ENCODE results near the gene KRTAP3-2. TPM values are rescaled to one million over a fixed set of nuclear protein-coding genes. Genes with fewer than 3 reads are reported as not detected.

Gene KRTAP3-2
- total RNA-seq, 1 donor = not detected

GRCh38 chr17:40961591-40961990 lies 38.1 kb downstream of the KRTAP3-2 start:
- Histone ChIP-seq H3K4me3 (ENCODE audit: low read length) (no peak overlapping the region), H3K9me3 (ENCODE audit: low read depth, low read length) (no peaks in the 10 kb centered on the region), H3K4me1 (ENCODE audit: insufficient read depth, low read length) (no peaks in the 10 kb centered on the region), H3K27me3 (ENCODE audit: insufficient read depth, low read length) (no peaks in the 10 kb centered on the region)

- Histone ChIP-seq H3K4me1 (ENCODE audit: insufficient read depth, low read length) (no peaks in the 10 kb centered on the region), H3K4me3 (ENCODE audit: low read length) (no peak overlapping the region), H3K27me3 (ENCODE audit: insufficient read depth, low read length) (no peaks in the 10 kb centered on the region), H3K9me3 (ENCODE audit: low read depth, low read length) (no peaks in the 10 kb centered on the region)
These were observed 39.6 kb downstream of the KRTAP3-2 start for GRCh38 chr17:40960144-40960543.

GRCh38 chr17:40958086-40958953 lies 41.4 kb downstream of the KRTAP3-2 start:
- no peaks in the 10 kb centered on the region for H3K9me3 ChIP-seq (ENCODE audit: low read depth, low read length)
- no peak overlapping the region for H3K4me3 ChIP-seq (ENCODE audit: low read length)
- H3K4me1 ChIP-seq (ENCODE audit: insufficient read depth, low read length) = no peaks in the 10 kb centered on the region
- peaks cover 9% of the 10 kb centered on the region for H3K27me3 ChIP-seq (ENCODE audit: insufficient read depth, low read length)

- Histone ChIP-seq H3K9me3 (ENCODE audit: low read depth, low read length) (no peaks in the 10 kb centered on the region), H3K4me1 (ENCODE audit: insufficient read depth, low read length) (no peaks in the 10 kb centered on the region), H3K4me3 (ENCODE audit: low read length) (no peak overlapping the region), H3K27me3 (ENCODE audit: insufficient read depth, low read length) (peaks cover 17% of the 10 kb centered on the region)
These were observed 43.1 kb downstream of the KRTAP3-2 start for GRCh38 chr17:40956401-40957254.

GRCh38 chr17:40953881-40954280 lies 45.8 kb downstream of the KRTAP3-2 start:
- Histone ChIP-seq H3K9me3 (ENCODE audit: low read depth, low read length) (no peaks in the 10 kb centered on the region), H3K4me1 (ENCODE audit: insufficient read depth, low read length) (no peaks in the 10 kb centered on the region), H3K4me3 (ENCODE audit: low read length) (no peak overlapping the region), H3K27me3 (ENCODE audit: insufficient read depth, low read length) (peaks cover 34% of the 10 kb centered on the region)

- no peaks in the 10 kb centered on the region for H3K4me1 ChIP-seq (ENCODE audit: insufficient read depth, low read length)
- no peak overlapping the region for H3K4me3 ChIP-seq (ENCODE audit: low read length)
- no peaks in the 10 kb centered on the region for H3K9me3 ChIP-seq (ENCODE audit: low read depth, low read length)
- H3K27me3 ChIP-seq (ENCODE audit: insufficient read depth, low read length) = peaks cover 43% of the 10 kb centered on the region
These were observed 47.0 kb downstream of the KRTAP3-2 start for GRCh38 chr17:40952661-40953060.

GRCh38 chr17:40952154-40952553 lies 47.6 kb downstream of the KRTAP3-2 start:
- no peaks in the 10 kb centered on the region for H3K9me3 ChIP-seq (ENCODE audit: low read depth, low read length)
- H3K27me3 ChIP-seq (ENCODE audit: insufficient read depth, low read length) = peaks cover 47% of the 10 kb centered on the region
- no peak overlapping the region for H3K4me3 ChIP-seq (ENCODE audit: low read length)
- H3K4me1 ChIP-seq (ENCODE audit: insufficient read depth, low read length) = no peaks in the 10 kb centered on the region

- Histone ChIP-seq H3K4me3 (ENCODE audit: low read length) (no peak overlapping the region), H3K4me1 (ENCODE audit: insufficient read depth, low read length) (no peaks in the 10 kb centered on the region), H3K27me3 (ENCODE audit: insufficient read depth, low read length) (peaks cover 58% of the 10 kb centered on the region), H3K9me3 (ENCODE audit: low read depth, low read length) (no peaks in the 10 kb centered on the region)
These were observed 48.6 kb downstream of the KRTAP3-2 start for GRCh38 chr17:40951011-40951622.

GRCh38 chr17:40950176-40950575 lies 49.5 kb downstream of the KRTAP3-2 start:
- Histone ChIP-seq H3K4me3 (ENCODE audit: low read length) (no peak overlapping the region), H3K4me1 (ENCODE audit: insufficient read depth, low read length) (no peaks in the 10 kb centered on the region), H3K27me3 (ENCODE audit: insufficient read depth, low read length) (peaks cover 65% of the 10 kb centered on the region), H3K9me3 (ENCODE audit: low read depth, low read length) (no peaks in the 10 kb centered on the region)

GRCh38 chr17:40949418-40949817 lies 50.3 kb downstream of the KRTAP3-2 start:
- Histone ChIP-seq H3K4me1 (ENCODE audit: insufficient read depth, low read length) (no peaks in the 10 kb centered on the region), H3K9me3 (ENCODE audit: low read depth, low read length) (no peaks in the 10 kb centered on the region), H3K4me3 (ENCODE audit: low read length) (no peak overlapping the region), H3K27me3 (ENCODE audit: insufficient read depth, low read length) (peaks cover 63% of the 10 kb centered on the region)

Other genes with a start within 250 kb of the KRTAP3-2 start
- not detected for gene KRT25, start 244.6 kb downstream of the KRTAP3-2 start, total RNA-seq
- not detected for gene KRT26, start 227.7 kb downstream of the KRTAP3-2 start, total RNA-seq
- not detected for gene KRT27, start 217.4 kb downstream of the KRTAP3-2 start, total RNA-seq
- not detected for gene KRT28, start 199.9 kb downstream of the KRTAP3-2 start, total RNA-seq
- gene KRT10, start 177.3 kb downstream of the KRTAP3-2 start, total RNA-seq = 4.3 TPM
- not detected for gene KRT12, start 132.7 kb downstream of the KRTAP3-2 start, total RNA-seq
- not detected for gene KRT20, start 114.7 kb downstream of the KRTAP3-2 start, total RNA-seq
- gene KRT23, start 62.3 kb downstream of the KRTAP3-2 start, total RNA-seq = 0.52 TPM
- gene KRT39, start 33.0 kb downstream of the KRTAP3-2 start, total RNA-seq = not detected
- gene KRT40, start 15.6 kb downstream of the KRTAP3-2 start, total RNA-seq = 0.10 TPM
- gene KRTAP3-3, start 5.7 kb downstream of the KRTAP3-2 start, total RNA-seq = 0.31 TPM
- not detected for gene KRTAP3-1, start 9.2 kb upstream of the KRTAP3-2 start, total RNA-seq
- not detected for gene KRTAP1-5, start 27.3 kb upstream of the KRTAP3-2 start, total RNA-seq
- gene KRTAP1-4, start 30.3 kb upstream of the KRTAP3-2 start, total RNA-seq = not detected
- gene KRTAP1-3, start 35.0 kb upstream of the KRTAP3-2 start, total RNA-seq = not detected
- not detected for gene KRTAP1-1, start 41.5 kb upstream of the KRTAP3-2 start, total RNA-seq
- gene KRTAP2-1, start 47.4 kb upstream of the KRTAP3-2 start, total RNA-seq = not detected
- not detected for gene KRTAP2-2, start 55.3 kb upstream of the KRTAP3-2 start, total RNA-seq
- not detected for gene KRTAP2-3, start 60.2 kb upstream of the KRTAP3-2 start, total RNA-seq
- gene KRTAP2-4, start 66.0 kb upstream of the KRTAP3-2 start, total RNA-seq = not detected
- gene KRTAP4-7, start 84.2 kb upstream of the KRTAP3-2 start, total RNA-seq = not detected
- not detected for gene KRTAP4-8, start 98.2 kb upstream of the KRTAP3-2 start, total RNA-seq
- not detected for gene KRTAP4-16, start 102.3 kb upstream of the KRTAP3-2 start, total RNA-seq
- not detected for gene KRTAP4-9, start 105.5 kb upstream of the KRTAP3-2 start, total RNA-seq
- not detected for gene KRTAP4-11, start 118.5 kb upstream of the KRTAP3-2 start, total RNA-seq
- gene KRTAP4-12, start 124.3 kb upstream of the KRTAP3-2 start, total RNA-seq = not detected
- gene KRTAP4-6, start 140.6 kb upstream of the KRTAP3-2 start, total RNA-seq = not detected
- not detected for gene KRTAP4-5, start 149.9 kb upstream of the KRTAP3-2 start, total RNA-seq
- not detected for gene KRTAP4-4, start 160.8 kb upstream of the KRTAP3-2 start, total RNA-seq
- not detected for gene KRTAP4-3, start 168.3 kb upstream of the KRTAP3-2 start, total RNA-seq
- not detected for gene KRTAP4-2, start 178.3 kb upstream of the KRTAP3-2 start, total RNA-seq
- gene KRTAP4-1, start 185.0 kb upstream of the KRTAP3-2 start, total RNA-seq = not detected
- not detected for gene KRTAP9-1, start 190.0 kb upstream of the KRTAP3-2 start, total RNA-seq
- not detected for gene KRTAP9-2, start 226.7 kb upstream of the KRTAP3-2 start, total RNA-seq
- gene KRTAP9-3, start 232.5 kb upstream of the KRTAP3-2 start, total RNA-seq = not detected
- not detected for gene KRTAP9-8, start 238.1 kb upstream of the KRTAP3-2 start, total RNA-seq
- gene KRTAP9-4, start 249.8 kb upstream of the KRTAP3-2 start, total RNA-seq = not detected

Data from mononuclear cell (primary cell).